ENCODE data around the gene SEC31B.

GRCh38 chr10:100501423-100501822 is 18.2 kb downstream of the SEC31B start:
- TF ChIP-seq CTCF (tag by site-specific recombination; IDR thresholded peaks at IDR 0.05) = no peak
- no peak for TF ChIP-seq BCL11A (tag by site-specific recombination; IDR thresholded peaks at IDR 0.05; ENCODE audit: low read depth)
- TF ChIP-seq ZBTB26 (tag by site-specific recombination; optimal IDR thresholded peaks at IDR 0.05) = no peak
- TF ChIP-seq ZNF626 (tag by site-specific recombination; IDR thresholded peaks at IDR 0.05) = no peak
- no peak for TF ChIP-seq ZBTB6 (tag by site-specific recombination; IDR thresholded peaks at IDR 0.05)
- no peak for TF ChIP-seq ZNF121 (tag by site-specific recombination; IDR thresholded peaks at IDR 0.05)
- TF ChIP-seq ZNF561 (tag by site-specific recombination; IDR thresholded peaks at IDR 0.05; ENCODE audit: borderline replicate concordance) = no peak
- TF ChIP-seq ZNF558 (tag by site-specific recombination; IDR thresholded peaks at IDR 0.05) = no peak
- no peak for TF ChIP-seq ZNF132 (tag by site-specific recombination; IDR thresholded peaks at IDR 0.05; ENCODE audit: borderline replicate concordance)
- TF ChIP-seq OSR2 (tag by site-specific recombination; IDR thresholded peaks at IDR 0.05) = no peak

All from HEK293 (cell line).